ENCODE data around the gene TMC2. TPM values are rescaled to one million over a fixed set of nuclear protein-coding genes. Genes with fewer than 3 reads are reported as not detected.
"Not testable (repeated sequence)": the region's sequence is repeated elsewhere in the genome, so short reads cannot be mapped to it uniquely, and the experiment has no call there.

Gene TMC2
- polyA plus RNA-seq, 1 experiment: not detected

GRCh38 chr20:2519115-2519809, 17.1 kb upstream of the TMC2 start:
- DNase-seq (ENCODE audit: low read depth, low spot score): peak; percentile 67

DNA sequence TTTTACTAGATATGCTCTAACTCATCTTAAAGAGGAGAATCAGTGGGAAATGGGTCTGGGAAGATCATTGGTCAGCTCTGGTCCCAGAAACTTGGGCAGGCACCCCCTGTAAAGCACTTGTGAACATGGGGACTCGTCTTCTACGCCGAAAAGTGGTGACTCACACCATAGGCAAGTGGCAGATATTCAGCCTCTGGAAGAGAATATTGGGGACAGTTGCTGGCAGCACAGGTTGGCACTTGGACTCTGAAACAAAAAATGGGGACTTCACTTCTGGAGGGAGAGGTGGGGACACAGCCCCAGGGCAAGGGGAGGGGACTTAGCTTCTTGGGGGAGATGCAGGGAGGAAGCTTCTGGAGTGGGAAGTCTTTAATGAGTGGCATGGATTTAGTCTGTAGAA, 15.8 kb upstream of the TMC2 start:
- H3K9me3 ChIP-seq (ENCODE audit: control insufficient read depth, insufficient read depth, low read length): no peaks in the 10 kb centered on the region
- no peaks in the 10 kb centered on the region for H3K27me3 ChIP-seq (ENCODE audit: control insufficient read depth, insufficient read depth, low read length)
- ChIA-PET CTCF (interaction anchor here (0.6 to 5.6 kb wide), 8 partner anchors 8 to 221 kb away, joined by 3 to 101 read pairs (median 9); no protein-coding TSS in a partner anchor), POLR2A (interaction anchor here (0.6 to 1.0 kb wide), 2 partner anchors 50 to 131 kb away, joined by 3 read pairs; partner anchors contain the start of gene SNRPB)
- H3K4me3 ChIP-seq (ENCODE audit: low read depth, low read length): no peak overlapping the region
- H3K27ac ChIP-seq (ENCODE audit: low read depth, low read length): no peak overlapping the region
- no peak for DNase-seq (ENCODE audit: low read depth, low spot score)
- TF ChIP-seq, protein P1, sequence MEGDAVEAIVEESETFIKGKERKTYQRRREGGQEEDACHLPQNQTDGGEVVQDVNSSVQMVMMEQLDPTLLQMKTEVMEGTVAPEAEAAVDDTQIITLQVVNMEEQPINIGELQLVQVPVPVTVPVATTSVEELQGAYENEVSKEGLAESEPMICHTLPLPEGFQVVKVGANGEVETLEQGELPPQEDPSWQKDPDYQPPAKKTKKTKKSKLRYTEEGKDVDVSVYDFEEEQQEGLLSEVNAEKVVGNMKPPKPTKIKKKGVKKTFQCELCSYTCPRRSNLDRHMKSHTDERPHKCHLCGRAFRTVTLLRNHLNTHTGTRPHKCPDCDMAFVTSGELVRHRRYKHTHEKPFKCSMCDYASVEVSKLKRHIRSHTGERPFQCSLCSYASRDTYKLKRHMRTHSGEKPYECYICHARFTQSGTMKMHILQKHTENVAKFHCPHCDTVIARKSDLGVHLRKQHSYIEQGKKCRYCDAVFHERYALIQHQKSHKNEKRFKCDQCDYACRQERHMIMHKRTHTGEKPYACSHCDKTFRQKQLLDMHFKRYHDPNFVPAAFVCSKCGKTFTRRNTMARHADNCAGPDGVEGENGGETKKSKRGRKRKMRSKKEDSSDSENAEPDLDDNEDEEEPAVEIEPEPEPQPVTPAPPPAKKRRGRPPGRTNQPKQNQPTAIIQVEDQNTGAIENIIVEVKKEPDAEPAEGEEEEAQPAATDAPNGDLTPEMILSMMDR (IDR thresholded peaks at IDR 0.05; ENCODE audit: low read depth, low read length): no peak

More at GRCh38 chr20:2519115-2519809, 17.1 kb upstream of the TMC2 start:
- CTCF ChIA-PET: interaction anchor here (5.6 kb wide), 1 partner anchor 129 kb away, joined by 81 read pairs; no protein-coding TSS in a partner anchor
- POLR2A ChIA-PET: interaction anchor here (1.2 kb wide), 1 partner anchor 10 kb away, joined by 3 read pairs; no protein-coding TSS in a partner anchor
- H3K4me3 ChIP-seq (ENCODE audit: low read depth, low read length): no peak overlapping the region
- peak overlapping the region; percentile 90 for H3K27ac ChIP-seq (ENCODE audit: low read depth, low read length)
- H3K27me3 ChIP-seq (ENCODE audit: control insufficient read depth, insufficient read depth, low read length): no peaks in the 10 kb centered on the region
- H3K9me3 ChIP-seq (ENCODE audit: control insufficient read depth, insufficient read depth, low read length): no peaks in the 10 kb centered on the region
- TF ChIP-seq, protein P1 (IDR thresholded peaks at IDR 0.05; ENCODE audit: low read depth, low read length): no peak

DNA sequence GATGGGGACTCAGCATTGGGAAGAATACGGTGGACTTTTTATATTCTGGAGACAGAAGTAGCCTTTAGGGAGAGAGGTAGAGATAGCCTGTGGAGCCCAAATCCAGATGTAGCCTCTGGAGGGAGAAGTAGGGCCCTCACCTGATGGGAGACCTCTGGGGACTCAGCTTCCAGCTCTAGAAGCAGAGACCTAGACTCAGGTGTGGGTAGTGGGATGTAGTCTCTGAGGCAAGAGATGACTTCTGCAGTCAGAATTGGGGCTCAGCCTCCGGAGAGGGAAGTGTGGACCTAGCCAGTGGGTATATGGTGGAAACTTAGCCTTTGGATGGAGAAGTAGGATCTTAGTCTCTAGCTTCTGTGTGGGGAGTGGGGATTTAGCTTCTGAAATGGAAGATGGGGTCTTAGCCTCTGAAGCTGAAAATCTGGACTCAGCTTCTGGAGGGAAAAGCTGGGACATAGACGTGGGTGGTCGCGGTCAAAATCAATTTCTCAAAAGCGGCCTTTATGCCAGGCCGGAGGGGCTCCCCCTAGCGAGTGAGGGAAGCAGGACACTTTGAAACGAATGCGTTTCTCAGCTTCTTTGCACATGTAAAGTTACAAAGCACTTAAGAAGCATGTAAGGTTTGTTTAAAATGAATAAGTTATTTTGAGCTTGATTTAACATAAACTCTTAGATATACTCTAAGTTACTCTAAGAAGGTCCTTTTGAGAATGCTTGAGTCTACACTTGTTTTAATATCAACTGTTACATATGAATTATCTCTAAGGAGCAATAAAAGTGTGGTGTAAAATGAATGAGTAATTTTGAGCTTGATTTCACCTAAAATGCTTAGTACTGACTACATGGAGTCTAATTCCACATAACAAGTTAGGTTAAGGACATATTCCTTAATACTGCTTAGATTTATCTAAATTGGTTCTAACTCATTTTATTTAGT, 14.7 kb upstream of the TMC2 start:
- Histone ChIP-seq H3K9me3 (ENCODE audit: control insufficient read depth, insufficient read depth, low read length) (no peaks in the 10 kb centered on the region), H3K27ac (ENCODE audit: low read depth, low read length) (no peak overlapping the region), H3K27me3 (ENCODE audit: control insufficient read depth, insufficient read depth, low read length) (no peaks in the 10 kb centered on the region), H3K4me3 (ENCODE audit: low read depth, low read length) (no peak overlapping the region)
- CTCF ChIA-PET: interaction anchor here (0.7 to 5.6 kb wide), 40 partner anchors 9 to 745 kb away, joined by 3 to 101 read pairs (median 4); partner anchors contain the start of gene SNRPB
- TF ChIP-seq, protein P1 (IDR thresholded peaks at IDR 0.05; ENCODE audit: low read depth, low read length): peak; percentile 86
- DNase-seq (ENCODE audit: low read depth, low spot score): no peak
- POLR2A ChIA-PET: interaction anchor here (0.6 to 1.4 kb wide), 3 partner anchors 51 to 143 kb away, joined by 3 to 7 read pairs (median 6); partner anchors contain the start of genes IDH3B, NOP56 and SNRPB

DNA sequence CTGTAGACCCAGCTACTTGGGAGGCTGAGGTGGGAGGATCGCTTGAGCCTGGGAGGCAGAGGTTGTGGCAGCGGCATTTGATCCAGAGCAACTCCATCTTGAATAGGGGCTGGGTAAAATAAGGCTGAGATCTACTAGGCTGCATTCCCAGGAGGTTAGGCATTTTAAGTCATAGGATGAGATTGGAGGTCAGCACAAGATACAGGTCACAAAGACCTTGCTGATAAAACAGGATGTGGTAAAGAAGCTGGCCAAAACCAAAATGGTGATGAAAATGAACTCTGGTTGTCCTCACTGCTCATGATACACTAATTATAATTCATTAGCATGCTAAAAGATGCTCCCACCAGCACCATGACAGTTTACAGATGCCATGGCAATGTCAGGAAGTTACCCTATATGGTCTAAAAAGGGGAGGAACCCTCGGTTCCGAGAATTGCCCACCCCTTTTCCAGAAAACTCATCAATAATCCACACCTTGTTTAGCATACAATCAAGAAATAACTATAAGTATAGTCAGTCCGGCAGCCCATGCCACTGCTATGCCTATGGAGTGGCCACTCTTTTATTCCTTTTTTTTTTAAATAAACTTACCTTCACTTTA, 13.4 kb upstream of the TMC2 start:
- DNase-seq (ENCODE audit: low read depth, low spot score); H3K27ac ChIP-seq (ENCODE audit: low read depth, low read length); H3K27me3 ChIP-seq (ENCODE audit: control insufficient read depth, insufficient read depth, low read length); H3K4me3 ChIP-seq (ENCODE audit: low read depth, low read length); H3K9me3 ChIP-seq (ENCODE audit: control insufficient read depth, insufficient read depth, low read length): not testable (repeated sequence)
- POLR2A ChIA-PET: interaction anchor here (1.4 kb wide), 1 partner anchor 129 kb away, joined by 7 read pairs; the partner anchor contains the start of gene NOP56
- CTCF ChIA-PET: interaction anchor here (0.6 to 5.6 kb wide), 15 partner anchors 8 to 1540 kb away, joined by 3 to 101 read pairs (median 9); partner anchors contain the start of gene SNRPB
